GM12864 (cell line): Measurements from ENCODE around the gene UCMA.
A peak's percentile ranks its signal among the peaks of the same experiment; 100 is the strongest.

Experiments used
- DNase-seq: peaks from one replicate; pipeline ENCODE4 v3.0.0-alpha.2; 2011; ENCODE audit warnings: low read depth
- H3K4me3 ChIP-seq: 2 replicates; pipeline ENCODE4 v1.5.1; 2011; ENCODE audit warnings: mild to moderate bottlenecking, low read depth, low read length, control low read depth
- CTCF ChIP-seq: IDR thresholded peaks from 2 replicates; pipeline ENCODE4 v1.5.1; 2011; ENCODE audit warnings: low read depth, mild to moderate bottlenecking, moderate library complexity, low read length, control low read depth, inconsistent platforms; ENCODE audit errors: missing control alignments

UCMA gene

DNA sequence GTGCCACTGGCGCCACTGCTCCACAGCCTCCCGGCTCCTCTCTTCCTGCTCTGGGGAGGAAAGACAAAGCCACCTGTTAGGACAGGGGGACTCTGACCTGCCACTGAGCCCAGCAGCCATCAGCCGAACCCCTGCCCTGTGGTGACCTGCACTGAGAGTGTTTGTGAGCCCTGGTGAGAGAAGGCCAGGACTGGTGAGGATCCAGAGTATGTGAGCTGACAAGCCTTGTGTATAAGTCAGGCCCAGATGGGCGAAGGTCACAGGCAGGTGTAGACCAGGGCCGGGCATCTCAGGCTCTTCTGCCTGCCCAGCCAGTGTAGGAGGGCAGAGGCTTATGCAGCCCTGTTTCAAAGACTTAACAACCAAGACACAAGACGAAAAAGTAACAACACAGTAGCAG is 12.0 kb downstream of the UCMA start:
- H3K4me3 ChIP-seq = no peak overlapping the region
- no peak for DNase-seq
- no peak for TF ChIP-seq CTCF

DNA sequence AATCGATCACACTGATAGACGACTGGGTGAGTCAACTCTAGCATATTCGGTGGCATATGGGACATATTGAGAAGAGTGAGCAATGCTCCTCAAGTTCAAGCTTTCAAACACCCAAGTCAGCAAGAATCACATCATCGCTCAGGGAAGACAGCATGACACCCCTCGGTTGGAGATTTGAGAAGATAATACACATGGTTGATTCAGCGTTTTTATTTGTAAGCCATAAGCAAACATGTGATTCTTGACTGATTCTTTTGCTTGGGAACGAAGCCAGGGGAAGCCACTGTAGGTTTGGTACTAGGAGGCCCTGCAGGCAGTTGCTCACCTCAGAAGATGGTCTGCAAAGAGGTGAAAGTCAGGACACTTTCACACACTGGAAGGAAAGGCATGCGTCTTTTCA is 12.6 kb downstream of the UCMA start:
- TF ChIP-seq CTCF = no peak
- no peak for DNase-seq
- H3K4me3 ChIP-seq = no peak overlapping the region

DNA sequence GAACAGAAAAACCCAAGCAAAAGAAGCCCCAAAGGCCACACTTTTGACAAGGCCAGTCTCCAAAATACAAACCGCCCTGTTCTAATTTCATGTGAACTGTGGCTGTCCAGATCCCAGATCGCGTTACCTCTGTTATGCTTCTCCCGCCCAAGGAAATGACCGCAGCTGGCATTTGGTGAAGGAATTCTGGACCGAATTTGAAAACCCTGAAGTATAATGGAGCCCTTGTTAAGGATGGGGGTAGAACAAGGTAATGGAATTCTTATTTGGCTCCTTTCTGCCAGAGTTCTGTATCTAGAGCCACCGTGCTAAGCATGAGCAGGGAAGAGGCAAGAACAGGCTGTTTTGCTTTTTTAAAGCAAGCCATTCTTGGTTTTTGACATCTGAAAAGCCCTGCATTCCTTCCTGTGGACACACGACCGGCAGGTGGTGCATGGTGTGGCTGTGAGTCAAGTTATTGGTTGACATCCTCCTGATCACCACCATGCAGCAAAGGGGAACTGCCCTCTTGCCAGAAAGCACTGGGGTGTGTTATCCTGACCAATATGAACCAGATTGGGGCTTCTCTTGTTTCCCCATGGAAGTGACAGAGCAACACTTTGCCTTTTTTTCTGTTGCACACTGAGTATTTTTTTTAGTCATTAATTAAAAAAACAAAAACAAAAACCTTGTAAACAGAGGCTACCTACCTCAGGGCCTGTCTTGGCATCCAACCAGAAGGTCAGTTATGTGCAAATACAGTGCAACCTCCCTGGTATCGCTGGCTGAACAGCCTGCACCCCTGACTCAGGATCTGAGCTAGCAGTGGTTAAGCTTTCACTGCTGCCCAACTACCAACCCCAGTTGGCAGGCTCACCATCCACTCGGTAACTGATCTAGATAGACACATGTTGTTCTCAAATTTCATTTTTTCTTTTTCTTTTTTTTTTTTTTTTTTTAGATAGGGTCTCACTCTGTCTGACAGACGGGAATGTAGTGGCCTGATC is 14.2 kb downstream of the UCMA start:
- no peak overlapping the region for H3K4me3 ChIP-seq
- DNase-seq = no peak
- peak; percentile 35 for TF ChIP-seq CTCF

GRCh38 chr10:13218878-13219277 is 15.3 kb downstream of the UCMA start:
- no peak for DNase-seq
- TF ChIP-seq CTCF = no peak
- no peak overlapping the region for H3K4me3 ChIP-seq

DNA sequence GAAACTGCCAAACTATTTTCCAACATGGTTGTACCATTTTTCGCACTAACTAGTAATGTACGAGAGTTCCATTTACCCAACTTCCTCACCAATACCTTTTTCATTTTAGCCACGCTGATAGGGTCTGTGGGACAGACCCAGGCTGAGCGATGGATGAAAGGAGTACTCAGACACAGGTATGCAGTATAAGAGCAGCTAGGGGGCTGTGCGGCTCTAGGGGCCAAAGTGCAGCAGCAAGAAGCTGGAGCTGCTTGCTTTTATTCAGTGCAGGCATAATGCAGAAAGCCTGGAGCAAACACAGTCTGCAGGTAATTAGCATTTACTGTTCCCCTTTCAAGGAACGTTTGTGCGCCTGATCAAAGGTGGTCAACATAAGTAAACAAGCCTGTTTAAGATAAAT is 21.0 kb downstream of the UCMA start:
- no peak overlapping the region for H3K4me3 ChIP-seq
- no peak for DNase-seq
- no peak for TF ChIP-seq CTCF

GRCh38 chr10:13206546-13207443 is 27.4 kb downstream of the UCMA start:
- peak; percentile 52 for TF ChIP-seq CTCF
- no peak overlapping the region for H3K4me3 ChIP-seq
- no peak for DNase-seq
